NCI-H1417 treated with DMSO at 0.1 percent for 48 hours (cell line): Measurements from ENCODE around the gene SEPTIN3.
"Not testable (repeated sequence)": the region's sequence is repeated elsewhere in the genome, so short reads cannot be mapped to it uniquely, and the experiment has no call there.

Experiments used
- DNase-seq: peaks from one replicate; lab custom pipeline; 2025; lab: John Stamatoyannopoulos, UW

Gene SEPTIN3

DNA sequence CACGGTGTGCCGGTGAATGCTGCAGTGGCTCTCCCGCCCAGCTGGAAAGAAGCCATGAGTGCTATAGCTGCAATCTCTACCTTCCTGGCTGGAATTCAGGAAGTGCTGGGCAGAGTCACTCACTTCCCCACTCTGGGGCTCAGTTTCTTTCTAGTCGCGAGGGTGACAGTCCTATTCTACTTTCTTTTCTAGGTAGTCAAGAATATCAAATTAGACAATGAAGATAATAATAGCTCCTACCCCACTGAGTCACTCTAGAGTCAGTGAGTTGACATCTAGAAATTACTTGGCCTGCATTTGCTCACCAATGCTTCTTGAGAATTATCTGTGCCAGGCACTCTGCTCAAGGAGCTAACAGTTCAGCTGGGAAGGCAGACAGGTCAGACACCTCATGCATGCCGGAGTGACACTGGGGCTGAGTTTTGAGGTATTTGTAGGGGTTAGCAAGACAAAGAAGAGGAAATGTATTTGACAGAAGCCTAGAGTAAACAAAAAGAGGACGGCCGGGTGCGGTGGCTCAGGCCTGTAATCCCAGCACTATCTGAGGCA is 25.5 kb upstream of the SEPTIN3 start:
- no peak for DNase-seq

DNA sequence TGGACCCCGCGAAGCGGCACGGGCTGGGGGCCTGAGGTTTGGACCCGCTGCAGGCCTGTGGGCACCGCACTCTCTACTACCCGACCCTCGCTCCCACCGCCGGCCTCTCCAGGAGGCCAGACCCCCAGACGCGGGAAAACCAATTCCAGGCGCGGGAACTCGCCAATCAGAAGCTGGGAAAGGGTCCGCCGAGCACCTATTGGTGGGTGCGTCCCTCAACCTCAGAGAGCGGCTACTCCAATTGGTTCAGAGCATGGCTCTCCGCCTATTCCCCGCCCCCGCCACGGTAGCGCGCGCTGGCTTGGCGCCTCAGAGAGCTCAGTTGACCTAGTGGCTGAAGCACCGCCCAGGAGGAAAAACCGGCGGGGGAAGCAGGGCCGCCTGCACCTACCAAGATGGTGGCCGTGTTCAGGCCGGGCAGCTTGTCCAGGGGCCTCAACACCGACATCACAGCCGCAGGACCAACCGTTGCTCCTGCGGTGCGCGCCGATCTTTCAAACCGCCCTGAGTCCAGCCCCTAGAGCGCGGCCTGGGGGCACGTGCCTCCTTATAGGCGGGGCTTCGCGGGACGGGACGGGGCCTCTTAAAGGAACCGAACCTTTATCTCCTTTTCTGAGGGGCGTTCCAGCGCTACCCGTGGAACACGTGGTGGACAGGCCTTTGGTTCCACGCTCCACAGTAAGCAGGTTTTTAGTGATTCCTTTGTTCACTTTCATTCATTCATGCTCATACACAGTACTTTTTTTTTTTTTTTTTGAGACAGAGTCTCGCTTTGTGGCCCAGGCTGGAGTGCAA is 22.4 kb upstream of the SEPTIN3 start, which contains the start of gene CENPM:
TSS of gene CENPM (minus strand) at position 524 of the 795 bp plus-strand sequence. CDS start at position 448, 76 bp downstream.
- peak; percentile 81 for DNase-seq

GRCh38 chr22:41947424-41948080 is 21.7 kb upstream of the SEPTIN3 start:
- no peak for DNase-seq

DNA sequence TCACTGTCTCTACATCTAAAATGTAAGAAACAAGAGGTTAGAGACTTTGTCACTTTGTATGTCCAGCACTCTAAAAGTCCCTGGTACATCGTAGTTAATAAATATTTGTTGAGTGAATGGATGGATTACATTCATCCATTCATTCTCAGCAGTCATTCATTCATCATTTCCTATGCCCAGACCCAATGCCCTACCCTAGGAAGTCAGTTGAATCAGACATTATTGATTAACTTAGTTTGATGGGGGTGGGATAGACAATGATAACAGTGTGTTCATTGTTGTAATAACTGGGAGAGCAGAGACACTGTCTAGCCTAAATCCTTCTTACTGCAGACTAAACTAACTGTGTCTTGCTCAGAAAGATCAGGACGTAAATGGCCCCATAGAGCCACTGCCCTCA is 21.1 kb upstream of the SEPTIN3 start:
- DNase-seq: no peak

- DNase-seq: not testable (repeated sequence)
Measured at GRCh38 chr22:41948928-41949296, 20.3 kb upstream of the SEPTIN3 start.

DNA sequence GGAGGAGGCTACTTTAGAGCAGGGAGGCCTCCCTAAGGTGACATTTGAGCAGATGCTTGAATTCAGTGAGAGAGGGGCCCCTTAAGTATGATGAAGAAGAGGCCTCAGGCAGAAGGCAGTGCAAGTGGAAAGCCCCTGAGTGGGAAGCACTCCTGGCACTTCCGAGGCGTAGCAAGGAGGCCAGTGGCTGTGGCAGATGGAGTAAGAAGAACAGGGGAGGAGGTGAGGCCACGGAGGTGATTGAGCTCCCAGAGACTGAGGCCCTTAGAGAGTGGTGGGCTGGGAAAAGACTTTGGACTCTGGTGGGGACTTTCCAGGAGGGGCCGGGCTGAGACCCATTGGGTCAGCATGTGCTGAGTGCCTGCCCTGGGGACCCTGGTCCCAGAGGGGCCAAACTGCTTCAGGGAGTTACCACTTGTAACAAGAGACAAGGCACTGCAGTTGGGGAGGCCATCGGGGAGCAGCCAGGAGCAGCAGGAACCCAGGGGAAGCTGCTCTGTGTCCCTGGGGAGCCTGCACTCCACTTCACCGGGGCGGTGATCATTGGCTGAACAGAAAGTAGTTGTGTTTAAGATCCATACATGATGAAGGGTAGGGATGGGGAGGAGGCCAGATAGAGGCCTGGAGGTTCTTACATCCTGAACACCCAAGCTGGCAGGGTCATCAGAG is 19.8 kb upstream of the SEPTIN3 start:
- DNase-seq: no peak

DNA sequence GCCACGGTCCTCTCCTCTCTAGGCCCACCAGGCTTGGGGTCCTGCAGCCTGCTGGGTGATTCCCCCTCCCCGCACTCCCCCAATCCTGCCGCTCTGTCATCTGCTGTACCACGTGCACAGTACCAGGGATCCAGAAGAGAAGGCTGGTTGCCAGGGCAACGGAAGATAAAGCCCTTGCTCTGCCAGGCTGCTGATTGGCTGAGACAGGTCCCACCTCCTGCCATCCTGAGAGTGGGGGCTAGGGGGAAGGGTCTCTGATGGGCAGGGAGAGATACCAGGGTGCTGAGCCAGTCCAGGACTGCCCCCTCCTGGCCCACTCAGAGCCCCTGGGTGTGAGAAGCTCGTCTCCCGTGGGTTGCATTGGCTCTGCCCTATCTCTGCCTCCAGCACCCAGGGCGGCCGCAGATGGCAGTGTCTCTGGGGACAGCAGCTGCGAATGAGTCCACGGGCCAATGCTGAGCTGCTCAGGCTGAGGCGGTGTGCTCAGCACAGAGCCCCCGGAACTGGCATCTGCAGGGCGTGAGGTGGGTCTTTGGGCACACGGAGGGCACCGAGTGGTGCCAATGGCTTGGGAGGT is 17.3 kb upstream of the SEPTIN3 start, which contains the start of gene SMIM45:
TSS of gene SMIM45 (plus strand) at position 253 of the 577 bp plus-strand sequence.
- no peak for DNase-seq

- no peak for DNase-seq
Measured at GRCh38 chr22:41952713-41953112, 16.5 kb upstream of the SEPTIN3 start.

DNA sequence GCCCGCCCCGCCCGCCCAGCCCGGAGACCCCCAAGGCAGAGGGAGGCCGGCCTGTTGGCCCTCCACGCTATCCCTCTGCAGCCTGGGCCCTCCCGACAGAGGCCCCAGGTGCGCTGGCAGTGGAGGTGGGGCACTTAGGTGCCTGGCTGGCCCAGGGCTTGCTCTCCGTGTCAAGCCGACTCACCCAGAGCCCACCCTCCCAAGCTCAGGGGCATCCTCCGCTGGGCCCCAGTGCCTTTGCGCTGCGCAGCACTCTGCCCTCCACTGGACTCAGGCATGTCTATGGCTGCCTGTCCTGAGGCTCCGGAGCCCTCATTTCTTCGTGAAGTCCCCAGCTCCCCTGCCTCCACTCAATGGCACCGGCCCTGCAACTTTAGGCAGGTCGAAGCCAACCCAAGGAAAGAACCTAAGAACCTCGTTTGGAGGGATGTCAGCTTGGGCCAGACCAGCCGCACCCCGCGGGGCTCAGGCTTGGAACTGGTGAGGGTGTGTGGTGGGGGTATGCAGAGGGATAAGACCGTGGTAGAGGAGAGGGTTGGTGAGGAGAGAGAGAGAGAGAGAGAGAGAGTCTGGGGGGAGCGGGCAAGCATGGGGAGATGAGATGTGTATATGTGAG is 11.2 kb upstream of the SEPTIN3 start:
- DNase-seq: no peak

- DNase-seq: no peak
Measured at GRCh38 chr22:41963453-41964111, 5.7 kb upstream of the SEPTIN3 start.

- DNase-seq: no peak
Measured at GRCh38 chr22:41964112-41964491, 5.1 kb upstream of the SEPTIN3 start.

GRCh38 chr22:41966225-41966606 is 3.0 kb upstream of the SEPTIN3 start:
- DNase-seq: no peak

DNA sequence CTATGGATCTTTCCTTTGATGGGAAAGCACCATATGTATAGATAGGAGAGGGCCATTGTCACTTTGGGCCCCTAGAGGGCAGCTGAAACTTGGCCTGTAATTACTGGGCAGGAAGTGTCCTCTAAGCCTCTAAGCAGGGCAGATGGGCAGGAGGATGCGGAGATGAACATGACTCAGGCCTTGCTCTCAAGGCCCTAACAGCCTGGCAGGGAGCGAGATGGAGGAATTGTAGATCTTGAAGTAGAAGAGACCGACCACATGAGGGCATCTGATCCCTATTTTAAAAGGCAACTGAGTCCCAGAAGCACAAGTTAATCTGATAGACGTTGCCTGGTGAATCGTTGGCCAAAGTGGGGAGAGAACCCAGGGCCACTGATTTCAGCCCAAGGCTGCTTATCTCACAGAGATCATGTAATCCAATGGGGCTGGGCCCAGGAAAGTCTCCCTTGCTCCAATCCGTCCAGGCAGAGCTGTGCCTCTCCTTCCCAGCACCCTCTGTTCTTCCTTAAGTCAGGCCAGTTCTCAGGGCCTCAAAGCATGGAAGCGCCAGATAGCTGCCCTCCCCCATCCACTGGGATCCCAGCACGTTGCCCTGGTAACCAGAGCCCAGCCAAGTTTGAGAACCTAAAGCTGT is 2.5 kb upstream of the SEPTIN3 start:
- no peak for DNase-seq

DNA sequence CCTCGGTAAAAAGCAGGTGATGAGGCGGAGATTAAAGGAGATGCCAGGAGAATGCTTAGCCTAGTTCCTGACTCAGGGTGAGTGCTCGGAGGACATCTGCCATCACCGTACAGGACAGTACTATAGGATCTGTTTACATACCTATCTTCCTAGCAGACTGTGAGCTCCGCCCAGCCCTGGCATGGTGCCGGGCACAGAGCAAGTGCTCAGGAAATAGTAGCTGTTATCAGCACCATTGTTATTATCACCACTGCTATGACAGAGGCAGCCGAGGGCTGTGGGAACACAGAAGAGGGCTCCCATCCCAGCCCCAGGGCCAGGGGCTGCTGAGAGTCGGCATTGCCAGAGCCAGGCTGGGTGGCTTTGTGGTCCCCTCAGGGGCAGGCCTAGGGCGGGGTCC is 642 bp upstream of the SEPTIN3 start:
- no peak for DNase-seq

- DNase-seq: no peak
Measured at GRCh38 chr22:41970601-41971000, 1.4 kb downstream of the SEPTIN3 start.

DNA sequence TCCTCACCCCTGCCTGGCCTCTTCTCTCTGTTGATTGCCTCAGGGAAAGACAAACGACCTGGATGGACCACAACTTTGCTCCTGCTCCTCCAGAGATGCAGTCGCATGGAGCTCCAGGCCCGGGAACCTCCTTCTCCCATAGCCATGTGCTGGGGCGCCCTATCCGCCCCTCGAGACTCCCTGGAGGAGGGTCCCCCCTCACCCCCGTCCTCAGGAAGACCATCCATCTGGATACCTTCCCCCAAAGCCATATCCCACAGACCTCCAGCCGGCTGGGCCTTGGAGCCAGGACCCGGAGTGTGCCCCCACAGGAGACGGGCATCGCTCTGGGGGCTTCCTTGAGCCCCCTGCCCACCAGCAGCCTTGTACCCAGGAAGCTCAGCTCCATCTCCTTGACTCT is 2.2 kb downstream of the SEPTIN3 start:
- DNase-seq: no peak

DNA sequence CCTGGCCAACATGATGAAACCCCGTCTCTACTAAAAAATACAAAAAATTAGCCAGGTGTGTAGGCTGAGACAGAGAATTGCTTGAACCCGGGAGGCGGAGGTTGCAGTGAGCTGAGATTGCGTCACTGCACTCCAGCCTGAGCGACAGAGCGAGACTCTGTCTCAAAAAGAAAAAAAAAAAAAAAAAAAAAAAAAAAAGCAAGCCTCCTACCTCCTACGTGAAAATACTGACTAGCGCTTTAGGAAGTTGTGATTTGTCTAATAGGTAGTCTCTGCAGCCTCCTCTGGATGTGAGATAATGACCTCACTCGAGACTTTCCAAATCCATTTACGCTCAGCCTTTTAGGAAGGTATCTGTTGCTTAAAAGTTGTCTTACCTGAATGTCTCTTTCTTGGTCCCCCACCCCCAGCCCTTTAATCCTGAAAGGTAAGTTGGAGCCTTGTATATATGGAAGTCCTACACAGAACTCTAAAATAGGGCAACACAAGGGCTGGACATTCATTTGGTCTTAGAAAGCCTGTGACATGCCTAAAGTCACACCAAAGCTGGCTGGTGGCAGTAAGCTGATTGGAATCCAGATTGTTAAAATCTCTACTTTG is 5.5 kb downstream of the SEPTIN3 start:
- DNase-seq: no peak

DNA sequence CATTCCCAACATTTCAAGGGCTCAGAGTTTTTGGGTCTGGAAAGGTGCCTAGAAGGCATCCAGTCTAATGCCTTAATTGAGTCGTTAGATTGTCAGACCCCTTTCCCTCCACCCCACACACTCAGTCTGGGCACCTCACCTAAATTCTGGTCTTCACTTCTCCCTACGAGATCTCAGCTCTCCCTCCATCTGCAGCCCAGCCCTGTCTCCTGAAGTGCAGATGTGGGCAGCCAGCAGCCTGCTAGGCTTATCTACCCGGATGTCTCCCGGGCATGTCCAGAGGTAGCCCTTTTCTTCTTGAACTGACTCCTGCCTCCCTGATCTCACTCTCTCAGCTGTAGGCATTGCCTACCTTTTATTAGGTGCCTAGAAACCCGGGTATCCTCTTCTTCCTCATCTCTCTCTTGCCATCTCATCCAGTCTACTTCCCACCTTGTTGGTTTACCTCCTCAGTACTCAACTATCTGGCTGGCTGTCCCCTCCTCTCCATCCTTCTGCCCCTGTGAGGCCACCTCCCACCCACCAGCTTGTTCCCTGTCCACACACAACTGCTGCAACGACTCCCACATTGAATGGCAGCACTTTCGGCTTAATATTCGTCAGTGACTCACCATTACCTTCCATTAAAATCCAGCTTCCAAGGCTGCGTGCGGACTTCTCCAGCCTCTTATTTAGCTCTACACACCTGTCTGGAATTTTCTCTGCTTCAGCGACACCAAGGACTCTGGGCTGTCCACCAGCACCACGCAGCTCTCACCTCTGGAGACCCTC is 6.2 kb downstream of the SEPTIN3 start:
- DNase-seq: no peak

DNA sequence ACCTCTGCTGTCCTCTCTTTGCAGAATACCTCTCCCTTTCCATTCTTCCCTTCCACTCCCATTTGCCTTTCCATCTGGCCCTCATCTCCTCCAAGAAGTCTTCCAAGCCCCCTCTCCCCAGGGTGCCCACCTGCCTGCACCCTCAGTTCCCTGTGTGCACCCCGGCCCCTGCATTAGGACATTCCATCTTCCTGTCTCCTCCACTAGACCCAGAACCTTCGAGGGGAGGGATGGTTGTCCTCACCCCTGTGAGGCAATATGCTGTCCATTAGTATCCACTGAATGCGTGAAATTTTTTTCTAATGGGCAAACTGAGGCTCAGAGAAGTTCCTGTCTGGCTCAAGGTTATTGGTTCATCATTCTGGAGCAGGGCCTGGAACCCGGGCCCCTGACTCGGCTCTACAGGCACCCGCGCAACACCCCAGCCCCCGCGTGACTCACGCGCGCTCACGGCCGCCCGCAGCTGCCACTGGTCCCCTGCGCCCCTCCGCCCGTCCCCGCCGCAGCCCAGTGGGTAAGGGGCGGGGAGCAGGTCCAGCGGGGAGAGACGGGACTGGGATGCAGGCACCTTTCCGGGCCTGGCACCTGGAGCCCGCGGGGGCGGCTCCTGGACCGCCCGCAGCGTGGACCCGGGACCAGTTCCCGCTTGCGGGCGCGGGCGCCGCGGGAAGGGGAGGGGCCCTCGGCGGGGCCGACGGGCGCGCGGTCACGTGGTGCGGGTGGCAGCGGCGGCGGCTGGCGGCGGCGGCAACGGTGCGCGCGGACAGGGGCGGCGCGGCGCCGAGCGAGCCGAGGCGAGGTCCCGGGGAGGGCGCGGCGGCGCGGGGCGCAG is 7.0 kb downstream of the SEPTIN3 start:
- DNase-seq: no peak
